Measurements from ENCODE around the gene SLC12A1.

The SLC12A1 gene

DNA sequence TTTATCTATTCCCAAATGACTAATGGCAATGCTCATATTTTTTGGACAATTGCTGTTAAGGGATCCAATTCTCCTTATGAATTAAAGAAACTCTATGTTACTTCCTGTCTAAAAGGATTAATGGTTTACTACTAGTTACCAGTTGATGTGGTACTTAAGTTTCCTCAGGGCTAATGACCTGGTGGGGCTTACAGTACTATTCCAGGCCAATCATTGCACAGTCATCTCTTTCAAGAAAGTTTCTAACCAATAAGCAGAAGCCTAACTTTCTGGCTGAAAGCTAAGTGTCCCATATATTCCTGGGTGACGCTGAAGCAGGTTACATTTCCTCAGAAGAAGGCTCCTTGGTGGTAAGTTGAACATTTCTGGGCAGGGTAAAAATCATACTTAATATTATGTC, at the start of gene SLC12A1:
Gene SLC12A1 (plus strand): TSS at position 322 of the 400 bp plus-strand sequence. CDS start 1,418 bp downstream, outside the sequence.
- DNase-seq (ENCODE audit: low read depth), result no peak

DNA sequence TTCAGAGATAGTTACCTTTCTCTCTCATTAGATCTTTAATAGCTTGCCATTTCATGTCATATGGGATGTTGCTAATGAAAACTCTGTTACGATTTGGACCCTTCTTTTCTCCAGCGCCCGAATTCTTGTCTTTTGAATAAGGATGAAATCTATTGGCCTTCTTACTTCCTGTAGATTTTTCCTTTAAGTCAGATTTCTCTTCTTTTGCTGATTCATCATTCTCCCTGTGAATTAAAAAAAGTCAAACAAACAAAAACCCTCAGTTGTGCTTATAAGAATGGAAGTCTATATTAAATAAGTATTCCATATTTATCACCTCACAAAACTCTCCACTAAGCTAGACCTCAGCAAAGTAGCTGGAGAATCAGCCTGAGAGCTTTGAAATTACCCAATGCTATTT, 37.5 kb upstream of the SLC12A1 start:
- no peak for DNase-seq (ENCODE audit: low read depth)

DNA sequence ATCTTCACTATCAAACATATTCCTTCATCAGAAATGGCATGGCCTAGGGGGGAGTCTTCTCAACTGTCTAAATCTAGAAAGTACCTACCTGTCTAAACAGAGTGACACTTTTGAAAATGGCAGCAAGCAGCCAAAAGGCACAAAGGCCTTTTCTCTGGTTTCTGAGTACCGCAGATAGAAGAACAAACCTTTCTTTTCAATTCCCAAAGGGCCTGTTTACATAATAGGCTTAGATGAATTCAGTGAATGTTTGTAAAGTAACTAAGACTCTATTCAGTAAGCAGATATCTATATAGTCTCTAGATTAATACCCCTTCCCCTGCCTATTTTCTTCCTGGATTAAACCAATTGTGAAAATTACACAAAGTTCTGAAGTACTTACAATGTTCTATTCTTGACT, 35.1 kb upstream of the SLC12A1 start:
- no peak for DNase-seq (ENCODE audit: low read depth)

DNA sequence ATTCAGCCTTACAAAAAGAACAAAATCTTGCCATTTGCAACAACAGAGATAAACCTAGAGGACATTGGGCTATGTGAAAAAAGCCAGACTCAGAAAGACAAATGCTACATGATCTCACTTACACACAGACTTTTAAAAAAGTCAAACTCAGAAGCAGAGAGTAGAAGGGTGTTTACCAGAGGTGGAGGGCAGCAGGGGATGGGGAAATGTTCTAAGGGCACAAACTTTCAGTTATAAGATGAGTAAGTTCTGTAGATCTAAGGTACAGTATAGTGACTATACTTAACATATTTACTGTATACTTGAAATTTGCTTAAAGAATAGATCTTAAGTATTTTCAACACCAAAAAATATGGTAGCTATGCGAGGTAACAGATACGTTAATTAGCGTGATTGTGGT, 31.0 kb upstream of the SLC12A1 start:
- no peak for DNase-seq (ENCODE audit: low read depth)

DNA sequence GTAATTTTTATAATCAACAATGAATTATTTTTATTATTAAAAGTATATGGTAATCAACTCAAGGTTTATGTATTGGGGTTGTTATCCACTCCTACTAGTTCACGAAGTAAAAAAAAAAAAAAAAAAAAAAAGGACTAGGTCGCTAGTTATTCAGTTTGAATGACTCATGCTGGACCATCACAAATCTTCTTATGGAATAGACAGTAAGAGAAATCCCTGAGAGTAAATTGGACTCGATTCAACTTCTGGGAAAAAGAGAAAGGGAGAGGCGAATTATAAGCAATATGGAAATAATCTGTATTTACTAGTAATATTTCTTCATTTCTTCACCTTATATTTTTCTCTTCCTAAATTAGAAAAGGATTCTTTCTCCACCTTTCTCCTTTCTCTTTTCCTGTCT, 30.0 kb upstream of the SLC12A1 start:
- no peak for DNase-seq (ENCODE audit: low read depth)

DNA sequence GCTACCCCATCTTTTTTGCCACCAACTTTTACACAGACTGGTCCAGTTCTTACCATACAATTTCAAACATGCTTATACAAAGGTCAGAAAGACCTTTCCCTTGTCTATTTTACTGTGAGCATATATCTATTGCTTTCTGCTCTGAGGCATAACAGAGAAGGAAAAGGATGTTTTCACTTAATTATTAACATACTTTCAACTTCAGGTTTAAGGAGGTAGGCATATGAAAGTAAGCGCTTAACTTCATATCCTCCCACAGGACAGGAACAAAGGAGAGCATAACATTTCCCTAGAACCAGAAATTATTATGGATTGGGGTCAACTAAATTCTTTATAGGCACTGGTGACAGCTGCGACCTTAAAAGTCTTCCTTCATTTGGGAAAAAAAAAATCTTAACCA, 29.1 kb upstream of the SLC12A1 start:
- no peak for DNase-seq (ENCODE audit: low read depth)

DNA sequence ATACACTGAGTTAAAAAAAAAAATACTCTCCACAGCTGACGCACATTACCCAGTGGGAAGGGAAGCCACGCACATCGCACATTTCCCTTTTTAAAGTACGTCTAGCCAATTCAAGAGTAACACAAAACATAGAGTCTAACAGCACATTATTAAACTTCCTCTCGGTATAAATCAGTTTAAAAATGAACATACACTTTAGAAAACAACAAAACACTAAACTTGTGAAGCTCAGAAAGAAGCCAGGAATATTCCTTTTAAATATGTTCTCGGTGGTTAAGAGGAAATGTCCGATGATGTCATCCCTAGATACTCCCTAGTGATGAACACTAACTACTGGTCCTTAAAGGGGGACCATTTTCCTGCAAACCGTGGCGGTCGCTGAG, 28.7 kb upstream of the SLC12A1 start:
- DNase-seq (ENCODE audit: low read depth), result no peak

DNA sequence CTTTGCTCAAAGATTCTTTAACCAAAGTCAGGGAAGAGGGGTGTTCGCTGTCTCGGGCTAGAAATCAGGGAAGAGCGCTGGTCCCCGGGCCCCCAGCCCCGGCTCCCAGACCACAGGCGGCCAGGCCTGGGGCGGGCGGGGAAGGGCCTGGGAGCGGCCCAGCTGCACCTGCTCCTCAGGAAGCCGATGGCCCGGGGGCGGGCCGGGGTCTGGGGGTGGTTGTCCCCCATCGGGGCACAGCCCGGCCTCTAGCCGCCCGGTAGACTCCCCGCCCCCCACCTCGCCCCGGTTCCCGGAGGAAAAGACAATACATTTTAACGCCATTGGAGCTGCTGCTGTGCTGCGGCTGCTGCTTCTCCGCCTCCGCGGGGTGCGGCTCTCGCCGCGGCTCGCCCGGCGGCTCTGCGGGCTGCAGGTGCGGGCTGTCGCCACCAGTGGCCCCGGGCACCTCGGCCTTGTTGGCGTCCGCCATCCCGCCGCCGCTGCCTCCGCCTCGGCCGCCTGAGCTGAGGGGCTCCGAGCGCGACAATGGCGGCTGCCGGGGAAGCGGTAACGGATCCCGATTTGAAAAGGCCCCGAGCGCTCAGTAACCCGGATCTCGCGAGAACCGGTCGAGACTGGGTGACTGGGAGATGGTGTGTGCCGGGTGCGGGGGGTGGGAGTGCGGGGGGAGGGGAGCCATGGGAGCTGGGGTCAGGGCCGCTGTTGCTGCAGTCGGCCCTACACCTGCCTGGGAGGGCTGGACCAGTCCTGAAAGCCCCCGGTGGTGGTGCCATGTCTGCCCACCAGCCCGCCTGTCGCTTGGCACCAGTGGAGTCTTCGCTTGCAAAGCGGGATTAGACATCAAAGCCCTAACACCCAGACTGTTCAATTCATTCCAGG, 28.1 kb upstream of the SLC12A1 start, which contains the start of gene MYEF2:
Gene MYEF2 (minus strand): TSS at position 530 of the 882 bp plus-strand sequence. CDS start 58 bp downstream, at position 472.
- peak; percentile 57 for DNase-seq (ENCODE audit: low read depth)

DNA sequence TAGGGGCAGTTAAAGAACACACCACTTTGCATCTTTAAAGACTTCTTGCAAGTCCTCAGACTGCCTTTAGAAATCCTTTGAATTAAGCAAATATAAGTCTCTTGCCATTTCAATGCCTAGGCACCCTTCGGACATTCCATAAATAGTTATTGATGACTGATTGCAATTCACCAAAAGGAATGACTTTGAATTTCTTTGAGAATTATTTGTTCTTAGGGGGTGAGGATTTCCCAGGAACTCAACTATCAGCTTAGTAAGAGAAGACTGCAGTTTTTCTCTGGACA, 27.5 kb upstream of the SLC12A1 start:
- DNase-seq (ENCODE audit: low read depth), result no peak

DNA sequence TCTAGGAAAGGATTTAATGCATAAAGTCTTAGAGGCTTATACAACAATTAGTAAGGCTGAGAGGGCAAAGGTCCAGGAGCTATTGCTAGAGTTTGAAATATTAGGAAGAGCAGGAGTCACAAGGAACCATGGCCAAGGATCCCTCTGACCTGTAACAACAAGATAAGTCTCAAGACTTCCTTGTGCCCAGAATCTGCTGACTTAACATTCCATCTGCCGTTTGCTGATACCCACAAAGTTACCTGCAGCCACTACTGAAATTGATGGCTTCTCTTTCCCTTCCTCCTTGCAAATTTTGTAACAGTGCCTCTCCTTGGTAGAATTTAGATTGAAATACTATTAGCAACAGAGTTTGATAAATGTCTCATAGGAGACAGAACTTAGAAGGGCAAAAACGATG, 23.4 kb upstream of the SLC12A1 start:
- no peak for DNase-seq (ENCODE audit: low read depth)

DNA sequence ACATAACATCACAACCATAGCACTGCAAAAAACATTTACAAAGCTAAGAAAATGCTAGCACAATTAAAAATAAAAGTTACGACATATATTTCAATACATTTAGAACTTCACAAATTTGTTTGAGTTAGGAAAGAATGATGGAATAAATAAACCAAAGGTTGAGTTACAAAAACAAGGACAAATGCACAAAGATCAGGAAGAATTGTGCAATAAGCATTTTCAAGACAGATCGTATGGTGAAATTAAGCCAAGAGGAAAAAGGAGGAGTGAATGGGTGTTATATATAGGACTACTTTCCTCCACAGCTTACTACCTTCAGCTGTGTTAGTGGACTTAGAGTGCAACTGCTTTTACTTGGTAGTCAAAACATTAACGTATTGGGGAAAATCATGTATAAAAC, 20.6 kb upstream of the SLC12A1 start:
- DNase-seq (ENCODE audit: low read depth), result no peak

DNA sequence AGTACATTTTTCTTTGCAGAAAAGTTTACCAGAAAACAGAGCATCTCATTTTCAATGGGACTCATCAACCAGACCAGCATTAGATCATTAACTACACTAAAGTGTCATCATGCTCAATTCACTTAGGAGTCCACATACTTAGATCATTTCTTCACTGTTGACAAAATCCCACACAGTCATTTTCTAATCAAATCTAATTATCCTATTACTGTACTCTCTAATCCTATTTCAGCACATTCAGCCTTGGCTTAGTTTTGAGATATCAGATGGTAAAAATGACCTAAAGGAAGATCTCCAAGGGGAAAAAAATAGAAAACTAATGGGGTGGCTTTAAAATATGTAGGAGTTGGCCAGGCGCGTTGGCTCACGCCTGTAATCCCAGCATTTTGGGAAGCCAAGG, 19.8 kb upstream of the SLC12A1 start:
- DNase-seq (ENCODE audit: low read depth), result no peak

DNA sequence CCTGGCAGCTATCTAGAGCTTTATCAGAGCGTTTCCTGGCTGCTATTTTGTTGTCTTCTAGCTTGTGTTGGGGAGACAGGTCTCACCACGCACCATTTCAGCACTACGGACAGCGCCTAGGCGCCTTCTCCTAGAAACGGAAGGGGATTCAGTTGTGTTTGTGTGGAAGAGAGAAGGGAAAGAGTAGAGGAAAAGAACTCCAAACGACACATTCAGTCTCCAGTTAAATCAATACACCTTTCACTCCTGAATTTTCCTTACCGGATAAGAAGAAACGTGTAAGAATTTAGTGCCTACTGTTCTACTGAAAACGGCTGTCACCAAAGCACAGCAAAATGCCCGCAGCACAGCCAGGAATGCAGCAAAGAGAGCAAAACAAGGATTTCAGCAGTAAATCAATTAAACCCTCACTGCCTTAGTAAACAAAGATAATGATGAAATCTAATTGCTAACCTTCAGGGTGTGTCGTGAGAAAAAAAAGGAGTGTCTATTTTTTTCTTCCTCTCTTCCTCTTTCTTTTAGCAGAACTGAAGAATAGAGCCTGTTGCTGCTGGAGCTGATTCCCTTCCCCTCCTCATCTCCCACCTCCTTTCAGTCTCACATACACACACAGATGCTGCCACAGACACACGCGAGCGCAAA, 15.0 kb upstream of the SLC12A1 start:
- no peak for DNase-seq (ENCODE audit: low read depth)

DNA sequence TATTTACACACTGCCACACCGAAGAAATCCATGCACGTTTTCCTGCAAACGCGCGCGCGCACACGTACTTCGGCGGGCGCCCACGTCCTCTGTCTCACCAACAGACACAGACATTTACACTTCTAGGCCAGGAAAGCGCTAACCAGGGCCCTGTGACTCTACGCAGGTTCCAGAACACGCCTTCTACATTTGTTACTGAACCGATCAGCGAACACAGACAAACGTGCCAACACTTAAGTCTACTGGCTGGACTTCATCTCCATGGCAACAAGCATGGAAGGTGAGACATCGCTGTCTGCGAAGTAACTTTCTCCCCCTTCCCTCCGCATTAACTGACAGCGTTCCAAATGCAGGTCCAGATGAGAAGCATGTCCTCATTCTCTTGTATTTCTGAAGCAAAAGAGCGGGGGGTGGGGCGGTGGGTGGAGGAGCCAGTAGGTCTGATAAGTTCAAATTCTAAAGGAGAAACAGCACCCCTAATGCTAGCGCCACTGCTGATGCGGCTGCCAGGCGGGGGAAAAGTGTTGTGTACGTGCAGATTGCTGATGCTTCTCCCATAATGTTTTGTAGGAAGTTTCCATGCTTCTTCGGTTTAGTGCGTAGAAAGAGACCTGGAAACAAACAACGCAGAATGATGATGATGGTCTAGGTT, 14.4 kb upstream of the SLC12A1 start, which contains the start of gene CTXN2:
Gene CTXN2 (plus strand): TSS at position 92 of the 652 bp plus-strand sequence. CDS start 9,636 bp downstream, outside the sequence.
- DNase-seq (ENCODE audit: low read depth), result no peak

DNA sequence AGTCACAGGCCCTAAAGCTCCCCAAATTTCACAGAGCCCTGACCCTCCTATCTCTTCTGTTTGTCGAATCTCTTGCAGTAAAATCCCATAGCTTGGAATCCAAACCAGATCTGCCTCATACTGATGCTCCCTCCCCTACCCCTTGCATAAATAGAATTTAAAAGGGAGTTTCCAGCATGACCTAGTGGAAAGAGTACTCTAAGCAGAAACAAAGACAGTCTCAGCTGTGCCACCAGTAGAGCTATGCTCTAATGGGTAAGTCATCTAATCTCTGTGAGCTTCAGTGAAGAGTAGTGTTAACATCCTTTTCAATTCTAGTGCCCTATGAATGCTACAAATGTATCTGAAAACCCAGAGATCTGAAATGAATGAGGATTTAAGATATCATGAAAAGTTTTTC, 4.0 kb upstream of the SLC12A1 start:
- no peak for DNase-seq (ENCODE audit: low read depth)

DNA sequence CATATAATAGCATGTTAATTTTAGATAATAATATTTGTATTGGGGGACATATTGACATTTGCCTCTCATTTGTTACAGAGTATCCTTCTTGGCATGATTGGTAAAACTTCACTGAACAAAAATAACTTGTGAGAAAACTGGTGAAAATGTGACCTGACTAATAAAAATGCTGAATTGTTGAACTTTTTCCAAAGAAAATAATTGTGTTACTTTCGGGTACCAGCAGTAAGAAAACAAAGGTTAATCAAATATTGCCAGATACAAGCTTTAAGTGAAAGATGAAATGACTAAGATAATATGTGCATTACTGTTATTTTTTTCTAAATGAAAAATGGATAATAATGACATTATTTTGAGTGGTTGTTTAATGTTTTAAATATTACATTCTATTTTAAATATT, 15.2 kb downstream of the SLC12A1 start:
- no peak for DNase-seq (ENCODE audit: low read depth)

DNA sequence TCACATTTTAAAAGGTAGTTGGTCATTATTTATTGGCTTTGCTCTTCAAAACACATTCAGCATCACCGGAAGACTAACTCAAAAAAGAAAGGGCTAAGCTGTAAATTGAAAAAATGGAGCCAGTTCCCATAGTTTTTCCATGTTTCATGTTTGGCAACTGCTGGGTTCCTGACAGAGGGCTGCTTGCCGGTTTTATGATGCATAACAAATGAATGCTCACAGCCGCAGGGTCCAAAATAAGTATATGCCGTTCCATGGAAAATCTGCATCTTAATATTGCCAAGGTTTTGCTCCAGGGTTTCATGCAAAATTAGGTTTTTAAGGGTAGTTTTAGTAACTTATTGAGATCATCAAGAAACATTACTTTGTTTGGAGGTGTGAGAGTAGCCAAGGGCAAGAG, 15.8 kb downstream of the SLC12A1 start:
- no peak for DNase-seq (ENCODE audit: low read depth)

DNA sequence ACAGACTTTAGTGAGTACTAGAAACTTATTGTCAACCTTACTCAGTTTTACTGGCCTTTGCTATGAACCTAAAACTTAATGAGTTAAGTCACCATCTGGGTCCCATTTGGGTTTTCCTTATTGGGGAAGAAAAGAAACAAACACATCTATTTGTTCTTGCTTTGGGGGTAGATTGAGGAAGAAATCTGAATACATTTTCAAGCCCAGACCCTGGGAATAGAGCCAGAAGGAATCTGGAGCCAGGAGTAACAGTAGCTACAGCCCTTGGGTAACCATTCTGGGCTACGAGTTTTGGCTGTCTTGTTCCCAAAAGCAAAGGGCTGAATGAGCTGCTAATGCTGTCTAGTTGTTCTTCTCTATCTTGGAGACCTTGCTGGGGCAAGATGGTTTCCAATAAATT, 16.5 kb downstream of the SLC12A1 start:
- DNase-seq (ENCODE audit: low read depth), result no peak

DNA sequence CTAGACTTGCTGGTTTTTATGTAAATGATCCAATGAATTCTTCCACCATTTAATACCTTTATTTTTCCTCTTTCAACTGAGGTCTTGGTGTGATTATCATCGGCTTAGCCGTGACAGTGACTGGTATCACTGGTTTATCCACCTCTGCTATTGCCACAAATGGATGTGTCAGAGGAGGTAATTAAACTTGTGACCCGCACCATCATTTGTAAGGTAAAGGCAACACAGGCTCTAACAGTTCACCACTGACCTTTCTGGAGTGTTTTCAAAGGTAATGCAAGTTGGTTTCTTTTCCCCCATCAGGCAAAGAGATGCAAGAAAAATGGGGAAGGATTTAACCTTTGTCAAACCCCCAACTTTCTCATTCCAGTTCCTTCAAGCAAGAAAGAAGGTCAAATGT, 19.7 kb downstream of the SLC12A1 start:
- no peak for DNase-seq (ENCODE audit: low read depth)

DNA sequence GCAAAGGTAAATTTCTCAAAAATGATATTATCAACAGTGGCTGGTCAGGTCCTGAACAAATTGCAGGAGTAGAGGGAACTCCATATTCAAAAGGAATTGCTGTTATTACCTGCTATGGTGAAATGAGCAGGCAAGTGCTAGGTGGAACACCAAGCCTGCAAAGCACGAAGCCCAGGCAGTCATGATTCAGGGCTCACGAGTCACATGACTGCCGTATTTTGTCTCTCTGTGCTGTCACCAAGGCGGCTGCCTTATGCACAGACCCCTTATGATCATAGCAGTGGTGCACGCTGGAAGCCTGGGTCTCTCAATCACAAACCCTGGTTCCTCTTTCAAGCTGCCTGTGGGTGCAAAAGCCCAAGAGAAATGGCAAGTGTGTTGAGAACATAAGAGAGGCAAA, 24.4 kb downstream of the SLC12A1 start:
- no peak for DNase-seq (ENCODE audit: low read depth)

DNA sequence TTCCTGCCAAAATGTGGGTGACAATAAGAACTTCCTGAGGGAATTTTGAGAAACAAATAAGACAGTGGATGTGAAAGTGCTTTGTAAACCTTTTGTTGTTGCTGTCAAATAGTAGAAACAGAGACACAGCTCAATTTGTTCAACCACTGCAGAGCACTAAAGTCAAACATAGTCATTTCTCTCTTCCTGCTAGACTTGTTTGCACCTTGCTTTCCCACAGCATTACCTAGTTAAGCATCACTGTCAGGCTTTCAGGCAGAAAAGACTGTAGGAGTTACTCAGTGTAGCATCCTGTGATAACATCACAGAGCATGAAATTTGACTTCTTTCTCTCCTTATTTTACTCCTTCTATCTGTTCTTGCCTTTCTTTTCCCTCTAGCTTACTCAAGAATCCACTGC, 27.1 kb downstream of the SLC12A1 start:
- no peak for DNase-seq (ENCODE audit: low read depth)

DNA sequence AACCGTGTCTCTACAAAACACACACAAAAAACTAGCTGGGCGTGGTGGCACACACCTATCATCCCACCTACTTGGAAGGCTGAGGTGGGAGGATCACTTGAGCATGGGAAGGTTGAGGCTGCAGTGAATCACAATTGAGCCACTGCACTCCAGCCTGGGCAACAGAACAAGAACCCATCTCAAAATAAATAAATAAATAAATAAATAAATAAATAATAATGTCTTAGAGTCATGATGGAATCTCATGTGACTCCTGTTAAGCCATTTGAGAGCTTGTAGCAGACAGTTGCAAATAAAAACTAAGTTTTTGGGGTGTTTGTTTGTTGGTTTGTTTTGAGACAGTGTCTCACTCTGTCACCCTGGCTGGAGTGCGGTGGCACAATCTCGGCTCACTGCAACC, 33.2 kb downstream of the SLC12A1 start:
- DNase-seq (ENCODE audit: low read depth), result no peak

DNA sequence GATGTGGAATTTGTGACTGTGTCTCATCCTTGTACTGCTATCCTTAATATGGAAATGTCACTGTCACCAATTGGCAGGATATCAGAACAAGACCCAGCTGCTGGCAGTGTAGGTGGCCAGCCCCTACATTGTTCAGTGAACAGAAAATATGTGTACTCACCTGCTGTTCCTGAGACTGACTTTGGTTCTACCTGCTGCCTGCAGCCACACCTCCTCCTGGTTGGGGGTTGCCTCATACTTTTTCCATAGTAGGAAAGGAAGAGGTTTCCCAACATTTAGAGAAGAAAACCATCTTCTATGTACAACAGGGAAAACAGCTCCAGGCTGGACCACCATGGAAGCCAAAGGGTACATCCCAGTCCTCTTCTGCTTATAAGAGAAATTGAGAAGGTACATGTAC, 35.9 kb downstream of the SLC12A1 start:
- DNase-seq (ENCODE audit: low read depth), result no peak
